HepG2 (cell line): Measurements from ENCODE around the gene RETN. TPM values are rescaled to one million over a fixed set of nuclear protein-coding genes. Genes with fewer than 3 reads are reported as not detected.
A peak's percentile ranks its signal among the peaks of the same experiment; 100 is the strongest.

Experiments used
- ATAC-seq: fragments of 200-7000 bp; cut with Tn5 transposase; 3 replicates; pipeline ENCODE4 v1.9.1; 2020; ENCODE audit warnings: mild to moderate bottlenecking, moderate library complexity
- BruUV-seq: library from RNA; stranded (reverse); fragments of 400-500 nt; replicated peaks from 2 replicates; lab custom pipeline; 2021; lab: Mats Ljungman, UMichigan
- CTCF ChIA-PET: fragments of 300-600 bp; formaldehyde crosslinking; extraction: SDS; loops from one replicate; lab custom pipeline; 2021; ENCODE audit warnings: low total read pairs, inconsistent platforms, low intra/inter-chr PET ratio; lab: Yijun Ruan, JAX
- POLR2A ChIA-PET: fragments of 350-600 bp; sonication (Branson Sonifier 250); formaldehyde crosslinking; loops from one replicate; lab custom pipeline; 2020; ENCODE audit warnings: antibody characterized with exemption, inconsistent platforms; lab: Yijun Ruan, JAX
- DNase-seq: peaks from one replicate; pipeline ENCODE4 v3.0.0-alpha.2; 2015; ENCODE audit warnings: low spot score
- FAIRE-seq: peaks from 3 replicates; lab custom pipeline; 2011; peaks lifted over from hg19 to GRCh38; lab: Jason Lieb, UNC
- H2AFZ ChIP-seq: one replicate; pipeline ENCODE4 v1.6.1; 2011; ENCODE audit warnings: low read length, inconsistent platforms
- H3K27ac ChIP-seq: fragments of 300-600 bp; 3 replicates; pipeline ENCODE4 v1.8.0; 2011; ENCODE audit warnings: mixed run types, mild to moderate bottlenecking, mixed read lengths, low read length, inconsistent platforms; ENCODE audit not compliant: insufficient read depth; ENCODE audit errors: extremely low read length
- H3K27me3 ChIP-seq, 2 experiments: fragments of 200-600 bp in 1 of 2; 2 replicates in 1 of 2; 3 replicates in 1 of 2; pipeline versions ENCODE4 v1.6.0 to v1.8.0; 2011; ENCODE audit warnings: low read length in 2 of 2, mild to moderate bottlenecking in 2 of 2, moderate library complexity in 2 of 2, inconsistent platforms in 1 of 2; ENCODE audit not compliant: insufficient read depth in 2 of 2, control insufficient read depth in 1 of 2
- H3K36me3 ChIP-seq, 2 experiments: fragments of 200-600 bp in 1 of 2; replicated peaks in 1 of 2; 2 replicates in 1 of 2; 3 replicates in 1 of 2; pipeline versions ENCODE4 v1.5.1 to v1.8.0; 2011; ENCODE audit warnings: low read length in 2 of 2, inconsistent platforms in 1 of 2; ENCODE audit not compliant: insufficient read depth in 2 of 2, control insufficient read depth in 1 of 2
- H3K4me1 ChIP-seq: 2 replicates; pipeline ENCODE4 v1.5.1; 2012; ENCODE audit warnings: low read length, inconsistent platforms; ENCODE audit not compliant: insufficient read depth
- H3K4me2 ChIP-seq: 2 replicates; pipeline ENCODE4 v1.6.0; 2011; ENCODE audit warnings: low read depth, low read length, inconsistent platforms
- H3K4me3 ChIP-seq, 3 experiments: fragments of 200-600 bp in 1 of 3; sonication (generic), shearing (Covaris generic) in 1 of 3; replicated peaks in 1 of 3; 2 replicates each; pipeline ENCODE4 v1.5.1; 2011 to 2016; ENCODE audit warnings: low read length in 3 of 3, inconsistent platforms in 2 of 3, low read depth in 2 of 3, mild to moderate bottlenecking in 2 of 3, control low read depth in 1 of 3, mixed read lengths in 1 of 3; ENCODE audit not compliant: insufficient read depth in 1 of 3
- H3K79me2 ChIP-seq: one replicate; pipeline ENCODE4 v1.6.1; 2011; ENCODE audit warnings: low read length, inconsistent platforms; ENCODE audit not compliant: insufficient read depth
- H3K9ac ChIP-seq: 2 replicates; pipeline ENCODE4 v1.6.0; 2011; ENCODE audit warnings: mild to moderate bottlenecking, low read depth, low read length, inconsistent platforms; ENCODE audit not compliant: insufficient read depth
- H3K9me3 ChIP-seq: 2 replicates; pipeline ENCODE4 v1.5.1; 2012; ENCODE audit warnings: mild to moderate bottlenecking, low read length
- H4K20me1 ChIP-seq: 2 replicates; pipeline ENCODE4 v1.6.0; 2011; ENCODE audit warnings: inconsistent platforms, mild to moderate bottlenecking, low read length, moderate library complexity; ENCODE audit not compliant: insufficient read depth
- AGO1 ChIP-seq: fragments of 200-400 bp; formaldehyde crosslinking; IDR thresholded peaks from 2 replicates; pipeline ENCODE4 v1.6.1; 2017; ENCODE audit warnings: mild to moderate bottlenecking, low read depth, low read length, moderate library complexity; ENCODE audit not compliant: poor library complexity, severe bottlenecking
- AGO2 ChIP-seq: fragments of 200-400 bp; formaldehyde crosslinking; optimal IDR thresholded peaks from 2 replicates; pipeline ENCODE3; 2017; ENCODE audit warnings: mild to moderate bottlenecking, low read depth, low read length, moderate library complexity
- AKAP8 ChIP-seq: sonication (generic); formaldehyde crosslinking; IDR thresholded peaks from 2 replicates; pipeline ENCODE4 v1.5.1; 2020; ENCODE audit warnings: mild to moderate bottlenecking, missing genetic modification reagents
- EP300 ChIP-seq, 3 experiments: sonication (generic) in 1 of 3; formaldehyde crosslinking in 1 of 3; IDR thresholded peaks; 2 replicates each; pipeline versions ENCODE4 v1.5.1 to v1.6.1; 2011 to 2020; ENCODE audit warnings: low read depth in 2 of 3, low read length in 2 of 3, borderline replicate concordance in 1 of 3, improper control_type of control experiment in 1 of 3, mild to moderate bottlenecking in 1 of 3, missing genetic modification reagents in 1 of 3, moderate library complexity in 1 of 3
- GATA4 ChIP-seq: sonication (generic); IDR thresholded peaks from 2 replicates; pipeline ENCODE4 v1.6.1; 2016; ENCODE audit warnings: antibody characterized with exemption, low read depth, borderline replicate concordance
- HES4 ChIP-seq: sonication (generic); formaldehyde crosslinking; IDR thresholded peaks from 2 replicates; pipeline ENCODE4 v1.9.0; 2021; ENCODE audit warnings: mild to moderate bottlenecking, missing genetic modification reagents, borderline replicate concordance
- HMGA1 ChIP-seq: sonication (generic); formaldehyde crosslinking; conservative IDR thresholded peaks from 2 replicates; pipeline ENCODE4 v1.4.0; 2020; ENCODE audit warnings: missing genetic modification reagents
- KDM2A ChIP-seq: sonication (generic); formaldehyde crosslinking; IDR thresholded peaks from 2 replicates; pipeline ENCODE4 v1.4.0; 2020; ENCODE audit warnings: low read depth, missing genetic modification reagents, borderline replicate concordance
- MIXL1 ChIP-seq: IDR thresholded peaks from 2 replicates; pipeline ENCODE4 v1.6.1; 2016
- MTA1 ChIP-seq: sonication (generic); formaldehyde crosslinking; IDR thresholded peaks from 2 replicates; pipeline ENCODE4 v1.4.0; 2020; ENCODE audit warnings: missing genetic modification reagents, mild to moderate bottlenecking, borderline replicate concordance
- NFE2 ChIP-seq: sonication (generic); formaldehyde crosslinking; IDR thresholded peaks from 2 replicates; pipeline ENCODE4 v1.4.0; 2020; ENCODE audit warnings: missing genetic modification reagents
- THAP8 ChIP-seq: sonication (generic); formaldehyde crosslinking; IDR thresholded peaks from 2 replicates; pipeline ENCODE4 v1.5.1; 2020; ENCODE audit warnings: missing genetic modification reagents, mild to moderate bottlenecking, borderline replicate concordance
- TP53 ChIP-seq: sonication (generic); formaldehyde crosslinking; conservative IDR thresholded peaks from 2 replicates; pipeline ENCODE4 v1.4.0; 2020; ENCODE audit warnings: missing genetic modification reagents
- ZC3H13 ChIP-seq: sonication (generic); formaldehyde crosslinking; IDR thresholded peaks from 2 replicates; pipeline ENCODE4 v1.8.1; 2023; ENCODE audit warnings: mild to moderate bottlenecking, missing genetic modification reagents, moderate library complexity
- ZNF20 ChIP-seq: sonication (generic); formaldehyde crosslinking; IDR thresholded peaks from 2 replicates; pipeline ENCODE4 v1.4.0; 2020; ENCODE audit warnings: mild to moderate bottlenecking, moderate library complexity, missing genetic modification reagents
- ZNF460 ChIP-seq: sonication (generic); formaldehyde crosslinking; IDR thresholded peaks from 2 replicates; pipeline ENCODE4 v1.5.1; 2020; ENCODE audit warnings: missing genetic modification reagents, mild to moderate bottlenecking, borderline replicate concordance
- ZNF468 ChIP-seq: sonication (generic); formaldehyde crosslinking; IDR thresholded peaks from 2 replicates; pipeline ENCODE4 v1.8.0; 2022; ENCODE audit warnings: mild to moderate bottlenecking, moderate library complexity, missing genetic modification reagents
- ZNF574 ChIP-seq: sonication (generic); formaldehyde crosslinking; IDR thresholded peaks from 2 replicates; pipeline ENCODE4 v1.4.0; 2020; ENCODE audit warnings: missing genetic modification reagents
- ZNF768 ChIP-seq: sonication (generic); formaldehyde crosslinking; IDR thresholded peaks from 2 replicates; pipeline ENCODE4 v1.4.0; 2020; ENCODE audit warnings: missing genetic modification reagents
- WGBS: methylation state at CpG from one replicate; pipeline ENCODE4 v1.1.6; 2017; ENCODE audit warnings: low lambda C conversion rate; 5-methylcytosine and 5-hydroxymethylcytosine counted together
- in situ Hi-C: cut with HindIII; loops from 2 replicates; pipeline ENCODE4 v1.10.0; 2017; ENCODE audit warnings: low pct_unique_long_range_greater_than_20kb; ENCODE audit not compliant: extremely low pct_ligation_motif_present
- intact Hi-C: fragments of 100-400 bp; cut with micrococcal nuclease; formaldehyde crosslinking; loops from one replicate; pipeline ENCODE4 v1.10.0; 2022; ENCODE audit not compliant: unreplicated experiment
- polyA plus RNA-seq, 8 experiments: library from polyadenylated mRNA; depleted of rRNA in 3 of 8; stranded (reverse) in 7 of 8; unstranded in 1 of 8; fragments of >200 nt; fragmentation: Illumina TruSeq in 4 of 8; extraction: Trizol in 4 of 8; gene quantifications; 2 replicates each; pipeline versions ENCODE4 v1.2.1 to v1.2.3, GENCODE V29; 2011 to 2016; ENCODE audit warnings: low read depth in 4 of 8, missing spikeins in 1 of 8, mixed read lengths in 1 of 8; ENCODE audit not compliant: insufficient read depth in 1 of 8
- total RNA-seq, 5 experiments: library from RNA; depleted of rRNA; stranded (reverse); fragments of >200 nt; fragmentation: Illumina TruSeq; extraction: Trizol; gene quantifications; 2 replicates each; pipeline ENCODE4 v1.2.3, GENCODE V29; 2016; ENCODE audit warnings: low read depth in 1 of 5

RETN gene
- total and polyA plus RNA-seq, 2 of the 13 experiments (the other 11 are each of a cell fraction or from before 2014, with no cell fraction given): not detected

DNA sequence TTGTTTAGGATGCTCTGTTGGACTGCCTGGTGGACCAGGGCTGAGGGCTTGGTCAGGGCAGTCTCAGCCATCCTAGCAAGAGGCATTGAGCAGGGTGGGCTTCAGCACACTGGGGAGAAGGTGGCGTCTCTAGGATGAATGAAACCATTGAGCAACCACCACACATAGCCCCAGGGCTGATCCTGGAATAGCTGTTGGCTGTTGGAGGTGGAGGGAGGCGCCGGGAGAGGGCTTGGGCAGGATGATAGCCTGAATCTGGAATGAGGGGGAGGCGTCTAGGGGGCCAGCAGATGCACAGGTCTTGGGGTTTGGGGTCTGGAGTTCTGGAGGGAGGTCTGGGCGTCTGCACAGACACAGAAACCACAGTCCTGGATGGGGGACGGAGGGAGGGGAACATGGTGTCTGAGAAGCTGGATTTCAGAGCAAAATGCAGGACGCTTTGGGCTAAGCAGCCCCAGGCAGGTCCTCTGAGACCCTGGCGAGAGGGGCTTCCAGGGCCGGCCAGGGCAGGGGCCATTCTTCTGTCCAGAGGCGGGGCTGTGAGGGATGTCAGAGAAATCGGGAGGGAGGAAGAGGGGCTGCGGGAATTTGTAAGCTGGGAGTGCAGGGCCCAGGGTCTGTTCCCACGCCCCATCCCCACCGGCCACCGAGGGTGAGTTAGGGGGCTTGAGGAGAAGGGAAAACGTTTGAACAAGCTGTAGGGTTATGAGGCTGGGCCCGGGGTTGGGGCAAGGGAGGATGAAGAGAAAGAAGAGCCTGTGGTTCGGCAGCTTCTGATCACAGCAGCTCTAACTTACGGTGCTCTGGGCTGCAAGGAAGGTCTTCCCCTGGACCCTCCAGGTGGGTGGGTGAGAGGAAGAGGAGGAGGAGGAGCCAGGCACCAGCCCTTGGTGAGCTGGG lies 16.9 kb downstream of the RETN start:
- Histone ChIP-seq H3K9ac (no peak overlapping the region), H3K27ac (no peak overlapping the region), H3K27me3 (peaks cover 3 to 11% of the 10 kb centered on the region in 2 experiments; a peak in 4 of 5 replicates), H3K4me1 (peaks cover 9% of the 10 kb centered on the region; the same call in 1 of the 2 replicates), H2AFZ (no peak overlapping the region), H3K79me2 (peaks cover 5% of the 10 kb centered on the region), H4K20me1 (no peaks in the 10 kb centered on the region), H3K36me3 (0 out of 5 replicates have a peak, but pooled peaks cover 0 to 2% of the 10 kb centered on the region in 2 experiments), H3K4me3 (no peak overlapping the region), H3K4me2 (no peak overlapping the region), H3K9me3 (no peaks in the 10 kb centered on the region)
- BruUV-seq: no TSS peak
- in situ Hi-C loops: loop anchor here (10.0 kb wide), 1 partner anchor 109 kb away; no protein-coding TSS in a partner anchor
- WGBS: 39% methylated on average over 19 of the region's 19 CpGs
- ATAC-seq (no peak), DNase-seq (no peak), FAIRE-seq (no peak)
- ChIA-PET POLR2A (interaction anchor here (0.6 kb wide), 1 partner anchor 10 kb away, joined by 3 read pairs; no protein-coding TSS in a partner anchor), CTCF (no interaction called here)
- intact Hi-C loops: no loop called here
- TF ChIP-seq HES4 (CRISPR knock-in tag) (no peak), MTA1 (CRISPR knock-in tag) (no peak), ZNF460 (CRISPR knock-in tag) (no peak), ZNF20 (CRISPR knock-in tag) (no peak), KDM2A (CRISPR knock-in tag) (peak; percentile 39; the same call in 1 of the 2 replicates), GATA4 (no peak), NFE2 (no peak), AGO1 (peak; percentile 82), TP53 (CRISPR knock-in tag) (no peak), ZNF468 (CRISPR knock-in tag) (no peak), EP300 (IDR thresholded peaks at IDR 0.05; ENCODE audit: low read depth in 2 of 2, low read length in 2 of 2) (no peak), EP300 (CRISPR knock-in tag; IDR thresholded peaks at IDR 0.05; ENCODE audit: borderline replicate concordance) (no peak), THAP8 (CRISPR knock-in tag) (no peak), HMGA1 (no peak), MIXL1 (no peak), AKAP8 (CRISPR knock-in tag) (0 out of 2 replicates have a peak, but pooled peaks have one; percentile 51), ZNF574 (CRISPR knock-in tag) (no peak), ZC3H13 (0 out of 2 replicates have a peak, but pooled peaks have one; percentile 49), ZNF768 (no peak), AGO2 (peak; percentile 81)
